Ovary (tissue), 9 donors: Measurements from ENCODE around the gene ADGRF1. TPM values are rescaled to one million over a fixed set of nuclear protein-coding genes. Genes with fewer than 3 reads are reported as not detected.

Source experiments
- DNase-seq, 5 donors: peaks; one replicate each; pipeline ENCODE4 v3.0.0-alpha.2; 2019 to 2020
- H3K27ac ChIP-seq, 2 donors: fragments of 200-600 bp; one replicate each; pipeline versions ENCODE4 v1.5.1 to v1.8.0; 2019 to 2022
- H3K27me3 ChIP-seq: fragments of 200-600 bp; one replicate; pipeline ENCODE4 v1.8.0; 2022
- H3K36me3 ChIP-seq: fragments of 200-600 bp; sonication (generic); one replicate; pipeline ENCODE4 v1.5.1; 2019
- H3K4me1 ChIP-seq: one replicate; pipeline ENCODE4 v1.8.1; 2013; ENCODE audit warnings: mild to moderate bottlenecking, moderate library complexity; ENCODE audit not compliant: insufficient read depth
- H3K4me3 ChIP-seq: fragments of 200-600 bp; sonication (generic); one replicate; pipeline ENCODE4 v1.5.1; 2017
- H3K9me3 ChIP-seq, 2 donors: fragments of 200-600 bp in 1 of 2; sonication (generic) in 1 of 2; one replicate each; pipeline versions ENCODE4 v1.5.1 to v1.8.1; 2013 to 2019; ENCODE audit warnings: mild to moderate bottlenecking in 1 of 2, moderate library complexity in 1 of 2
- EP300 ChIP-seq: sonication (generic); formaldehyde crosslinking; IDR thresholded peaks from one replicate; pipeline ENCODE4 v1.6.1; 2017; ENCODE audit warnings: antibody characterized with exemption
- POLR2A ChIP-seq: fragments of 450-650 bp; IDR thresholded peaks from one replicate; pipeline ENCODE4 v1.6.1; 2017; ENCODE audit warnings: antibody characterized with exemption, mild to moderate bottlenecking, moderate library complexity
- WGBS, 3 donors: extraction: QIAGEN DNeasy Blood & Tissue Kit in 1 of 3; methylation state at CpG; one replicate each; pipeline versions ENCODE4 v1.1.5 to v1.1.7; 2013 to 2017; 5-methylcytosine and 5-hydroxymethylcytosine counted together
- intact Hi-C, 4 donors: fragments of 100-400 bp; cut with DNase I; formaldehyde crosslinking; loops; one replicate each; pipeline versions ENCODE4 v1.11.0 to v1.15.1; 2022 to 2023
- polyA plus RNA-seq, 2 donors: library from polyadenylated mRNA; stranded (reverse); fragments of 200-250 nt in 1 of 2; fragments of 350-450 nt in 1 of 2; fragmentation: Illumina TruSeq in 1 of 2; extraction: RNeasy Lipid Tissue Mini Kit (QIAGEN cat#74804) in 1 of 2; gene quantifications; one replicate each; pipeline ENCODE4 v1.2.3, GENCODE V29; 2013 to 2014
- total RNA-seq, 7 donors: library from RNA; depleted of rRNA in 2 of 7; stranded (reverse); fragments of >200 nt in 2 of 7; fragmentation: NEBNext Ultra II Directional in 3 of 7; extraction: Animal tissue kit (Norgen Biotek cat#: 25700) in 3 of 7; gene quantifications; one replicate each; pipeline versions ENCODE4 v1.1.0 to v1.2.4, GENCODE V29; 2016 to 2023
- TF ChIP-seq, protein P1 (sequence below), 3 donors: fragments of 450-650 bp in 2 of 3; fragments of 200-600 bp in 1 of 3; IDR thresholded peaks; one replicate each; pipeline versions ENCODE4 v1.5.1 to v1.8.0; 2016 to 2022; ENCODE audit warnings: antibody characterized with exemption in 3 of 3, mild to moderate bottlenecking in 1 of 3
- donor health status: DM: no; HTN: no; CAD: no; lungs with moderate emphysema.
- donor health status: DM: no; HTN: no; CAD: no.
- donor health status: Bipolar disorder and iron deficiency.
- donor health status: DM: yes; HTN: yes; CAD: no.
- donor health status: DM: no; HTN: no; CAD: no.
- donor health status: DM: yes; HTN: yes; CAD: no.

Gene ADGRF1
- total and polyA plus RNA-seq, 9 donors, result 0.11 to 1.2 (median 0.24) TPM; not detected in 6

- no peak for DNase-seq
- Histone ChIP-seq H3K27me3 (no peaks in the 10 kb centered on the region), H3K27ac (no peak overlapping the region), H3K4me3 (no peak overlapping the region), H3K4me1 (peaks cover 6% of the 10 kb centered on the region), H3K9me3 (no peaks in the 10 kb centered on the region), H3K36me3 (no peaks in the 10 kb centered on the region)
- intact Hi-C loops, result no loop called here
- TF ChIP-seq POLR2A (no peak), EP300 (no peak)
- TF ChIP-seq, protein P1, sequence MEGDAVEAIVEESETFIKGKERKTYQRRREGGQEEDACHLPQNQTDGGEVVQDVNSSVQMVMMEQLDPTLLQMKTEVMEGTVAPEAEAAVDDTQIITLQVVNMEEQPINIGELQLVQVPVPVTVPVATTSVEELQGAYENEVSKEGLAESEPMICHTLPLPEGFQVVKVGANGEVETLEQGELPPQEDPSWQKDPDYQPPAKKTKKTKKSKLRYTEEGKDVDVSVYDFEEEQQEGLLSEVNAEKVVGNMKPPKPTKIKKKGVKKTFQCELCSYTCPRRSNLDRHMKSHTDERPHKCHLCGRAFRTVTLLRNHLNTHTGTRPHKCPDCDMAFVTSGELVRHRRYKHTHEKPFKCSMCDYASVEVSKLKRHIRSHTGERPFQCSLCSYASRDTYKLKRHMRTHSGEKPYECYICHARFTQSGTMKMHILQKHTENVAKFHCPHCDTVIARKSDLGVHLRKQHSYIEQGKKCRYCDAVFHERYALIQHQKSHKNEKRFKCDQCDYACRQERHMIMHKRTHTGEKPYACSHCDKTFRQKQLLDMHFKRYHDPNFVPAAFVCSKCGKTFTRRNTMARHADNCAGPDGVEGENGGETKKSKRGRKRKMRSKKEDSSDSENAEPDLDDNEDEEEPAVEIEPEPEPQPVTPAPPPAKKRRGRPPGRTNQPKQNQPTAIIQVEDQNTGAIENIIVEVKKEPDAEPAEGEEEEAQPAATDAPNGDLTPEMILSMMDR (IDR thresholded peaks at IDR 0.05), result no peak
- WGBS, 3 donors, result 92 to 100% (median 94%) methylated on average over 1 of the region's 1 CpG
These were observed 24.3 kb upstream of the ADGRF1 start for GRCh38 chr6:47066418-47066817.

DNA sequence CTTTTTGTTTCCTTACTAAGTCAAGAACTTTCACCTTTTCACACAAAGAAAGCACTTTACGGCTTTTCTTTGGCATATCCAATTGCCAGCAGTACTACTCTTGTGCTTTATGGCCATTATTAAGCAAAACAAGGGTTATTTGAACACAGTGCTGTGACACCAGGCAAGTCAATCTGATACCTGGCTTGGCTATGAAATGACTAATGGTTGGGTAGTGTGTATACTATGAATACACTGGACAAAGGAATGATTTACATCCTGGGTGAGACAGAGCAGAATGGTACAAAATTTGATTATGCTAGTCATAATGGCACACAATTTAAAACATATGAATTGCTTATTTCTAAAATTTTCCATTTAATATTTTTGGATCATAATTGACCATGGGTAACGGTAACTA is 22.1 kb upstream of the ADGRF1 start:
- no peaks in the 10 kb centered on the region for H3K27me3 ChIP-seq
- TF ChIP-seq EP300 (no peak), POLR2A (no peak)
- TF ChIP-seq, protein P1 (IDR thresholded peaks at IDR 0.05), result no peak
- intact Hi-C loops, result no loop called here
- no peaks in the 10 kb centered on the region for H3K36me3 ChIP-seq
- H3K4me1 ChIP-seq, result peaks cover 6% of the 10 kb centered on the region
- DNase-seq, result no peak
- no peaks in the 10 kb centered on the region for H3K9me3 ChIP-seq
- no peak overlapping the region for H3K27ac ChIP-seq
- no peak overlapping the region for H3K4me3 ChIP-seq
- 89 to 93% (median 90%) methylated on average over 2 of the region's 2 CpGs for WGBS, 3 donors

DNA sequence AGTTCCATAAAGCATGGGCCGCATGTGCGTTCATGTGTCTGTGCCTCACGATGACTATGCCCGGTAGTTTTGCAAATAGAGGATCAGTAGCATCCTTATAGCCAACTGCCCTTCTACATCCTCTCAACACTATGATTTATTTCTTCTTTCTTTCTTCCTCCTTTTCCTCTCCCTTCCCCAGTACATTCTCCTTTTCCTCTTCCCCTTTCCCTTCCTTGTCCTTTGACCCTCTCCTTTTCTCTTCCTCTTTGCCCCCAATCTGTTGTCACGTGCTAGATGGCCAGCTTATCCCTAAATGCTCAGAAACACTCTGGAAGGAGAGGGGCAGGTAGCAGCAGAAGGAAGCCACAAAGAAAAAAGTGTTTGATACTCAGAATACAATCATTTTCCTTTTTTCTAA is 20.2 kb upstream of the ADGRF1 start:
- H3K27ac ChIP-seq, result no peak overlapping the region

DNA sequence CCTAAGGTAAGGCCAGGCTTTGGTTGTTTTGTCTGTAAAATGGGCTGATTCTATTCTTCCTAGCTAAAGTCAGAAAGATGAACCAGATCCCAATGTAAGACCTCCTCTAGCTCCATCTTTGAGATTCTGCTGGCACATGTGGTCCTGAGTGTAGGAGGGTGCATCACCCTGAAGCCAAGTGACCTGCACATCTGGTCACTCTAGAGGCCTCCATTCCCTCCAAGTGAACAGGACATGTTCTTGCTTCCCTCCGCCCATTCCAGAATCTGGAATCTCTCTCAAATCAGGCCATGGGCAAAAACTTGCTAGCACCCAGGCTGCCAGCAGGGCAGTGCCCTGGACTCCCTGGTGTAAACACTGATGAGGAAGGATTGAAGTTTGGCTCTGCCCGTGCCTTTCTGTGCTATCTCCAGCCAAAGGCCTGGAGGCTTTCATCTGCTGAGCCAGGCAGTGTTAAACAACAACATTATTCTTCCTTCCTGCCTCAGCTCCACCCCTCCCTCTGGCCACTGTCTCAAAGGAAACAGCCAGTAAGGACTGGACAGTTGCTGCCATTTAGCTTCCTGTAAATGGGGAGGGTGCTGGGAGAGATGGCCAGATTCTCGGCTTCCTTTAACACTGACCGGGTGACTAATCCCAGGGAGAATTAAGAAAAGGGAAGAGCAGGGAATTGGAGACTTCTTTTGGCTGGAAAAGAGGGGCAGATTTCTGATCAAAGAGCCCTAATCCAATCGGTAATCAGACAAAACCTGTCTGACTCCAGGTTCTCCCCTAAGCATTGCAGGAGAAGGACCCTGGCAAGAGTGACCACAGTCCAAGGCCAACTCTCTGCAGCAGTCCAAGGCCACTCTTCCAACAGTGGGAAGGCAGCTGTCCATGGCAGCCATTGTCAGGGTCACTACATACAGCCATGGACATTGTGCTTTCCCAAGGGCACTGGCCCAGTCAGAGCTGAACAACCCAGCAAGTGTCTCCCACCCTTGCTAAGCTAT is 19.5 kb upstream of the ADGRF1 start:
- H3K4me1 ChIP-seq, result peaks cover 6% of the 10 kb centered on the region
- H3K27me3 ChIP-seq, result no peaks in the 10 kb centered on the region
- TF ChIP-seq EP300, result no peak
- TF ChIP-seq, protein P1 (IDR thresholded peaks at IDR 0.05), result no peak
- TF ChIP-seq POLR2A, result no peak
- no peak overlapping the region for H3K27ac ChIP-seq
- no peak overlapping the region for H3K4me3 ChIP-seq
- H3K9me3 ChIP-seq, result no peaks in the 10 kb centered on the region
- 41 to 51% (median 48%) methylated on average over 5 of the region's 5 CpGs for WGBS, 3 donors
- DNase-seq, result no peak
- intact Hi-C loops, result no loop called here
- no peaks in the 10 kb centered on the region for H3K36me3 ChIP-seq

More for the DNA sequence above, 20.2 kb upstream of the ADGRF1 start:
- no peaks in the 10 kb centered on the region for H3K9me3 ChIP-seq
- intact Hi-C loops, result no loop called here
- 76 to 79% (median 77%) methylated on average over 5 of the region's 5 CpGs for WGBS, 3 donors
- peaks cover 6% of the 10 kb centered on the region for H3K4me1 ChIP-seq
- no peaks in the 10 kb centered on the region for H3K36me3 ChIP-seq
- H3K4me3 ChIP-seq, result no peak overlapping the region
- no peaks in the 10 kb centered on the region for H3K27me3 ChIP-seq
- DNase-seq, result no peak
- TF ChIP-seq, protein P1 (IDR thresholded peaks at IDR 0.05), result no peak
- no peak for TF ChIP-seq EP300
- no peak for TF ChIP-seq POLR2A
